ENCODE results near the gene NR4A3. TPM values are rescaled to one million over a fixed set of nuclear protein-coding genes. Genes with fewer than 3 reads are reported as not detected.
A peak's percentile ranks its signal among the peaks of the same experiment; 100 is the strongest.

NR4A3 gene
- total and polyA plus RNA-seq, 10 of the 15 experiments (the other 5 are each of a cell fraction or from before 2014, with no cell fraction given): 0.04 to 2.1 (median 0.64) TPM; not detected in 1

- TF ChIP-seq CEBPB (IDR thresholded peaks at IDR 0.05; ENCODE audit: borderline replicate concordance in 1 of 2, low read depth in 2 of 2, low read length in 2 of 2): no peak
- TF ChIP-seq USF1 (IDR thresholded peaks at IDR 0.05; ENCODE audit: borderline replicate concordance, extremely low read length, insufficient read depth, low read depth, low read length): no peak
- no peak for TF ChIP-seq NBN (IDR thresholded peaks at IDR 0.05)
- TF ChIP-seq SPI1 (IDR thresholded peaks at IDR 0.05; ENCODE audit: borderline replicate concordance, insufficient read depth, low read depth, low read length): no peak
- TF ChIP-seq ZNF384 (IDR thresholded peaks at IDR 0.05; ENCODE audit: borderline replicate concordance, low read depth, low read length): peak; percentile 58; the same call in 1 of the 2 replicates
Measured at GRCh38 chr9:99851500-99851822, 29.8 kb downstream of the NR4A3 start (continued).

- CTCF ChIA-PET: interaction anchor here (0.6 kb wide), 1 partner anchor 10 kb away, joined by 4 read pairs; no protein-coding TSS in a partner anchor
- FAIRE-seq (no peak), ATAC-seq (peak; percentile 61), DNase-seq (ENCODE audit: low read depth, low spot score) (no peak)
- H4K20me1 ChIP-seq (ENCODE audit: control insufficient read depth, insufficient read depth): no peaks in the 10 kb centered on the region
- no peaks in the 10 kb centered on the region for H3K9me3 ChIP-seq (replicated peaks; ENCODE audit: control insufficient read depth, insufficient read depth, low read length)
- WGBS (ENCODE audit: insufficient coverage, insufficient replicate concordance, low lambda C conversion rate, missing lambda C conversion rate): 24% methylated on average over 4 of the region's 4 CpGs
- no peak overlapping the region for H3K27ac ChIP-seq (ENCODE audit: control insufficient read depth, insufficient read depth)
- RAD21 ChIA-PET (ENCODE audit: unreplicated experiment): no interaction called here
- no peaks in the 10 kb centered on the region for H3K79me2 ChIP-seq (ENCODE audit: control insufficient read depth, insufficient read depth, low read length)
- H3K9ac ChIP-seq (ENCODE audit: control insufficient read depth, insufficient read depth, low read length): no peak overlapping the region
- 0 out of 2 replicates have a peak overlapping the region, but pooled peaks have one; percentile 11 for H3K4me2 ChIP-seq (ENCODE audit: control insufficient read depth, insufficient read depth)
- intact Hi-C loops (cut with micrococcal nuclease; ENCODE audit: unreplicated experiment): no loop called here
- no peaks in the 10 kb centered on the region for H3K27me3 ChIP-seq (replicated peaks in 1 of 2; ENCODE audit: control insufficient read depth in 2 of 2, insufficient read depth in 2 of 2, low read length in 1 of 2)
- no TSS peak for BruUV-seq (replicated peaks)
- TF ChIP-seq ZBTB11 (CRISPR knock-in tag; IDR thresholded peaks at IDR 0.05): no peak
- no peak for TF ChIP-seq RCOR1 (conservative IDR thresholded peaks at IDR 0.05; ENCODE audit: low read depth, low read length)
- no peak for TF ChIP-seq TCF7 (IDR thresholded peaks at IDR 0.05; ENCODE audit: borderline replicate concordance)
- no peak for TF ChIP-seq NKRF (conservative IDR thresholded peaks at IDR 0.05)
- TF ChIP-seq RAD51 (IDR thresholded peaks at IDR 0.05): no peak
- no peak; the same call in 1 of the 2 replicates for TF ChIP-seq EED (IDR thresholded peaks at IDR 0.05; ENCODE audit: low read depth)
- no peak for TF ChIP-seq MEF2B (IDR thresholded peaks at IDR 0.05; ENCODE audit: partially characterized antibody, poor library complexity, severe bottlenecking)
- no peak for TF ChIP-seq PAX5 (IDR thresholded peaks at IDR 0.05; ENCODE audit: borderline replicate concordance, low read depth, low read length)
- H3K36me3 ChIP-seq (ENCODE audit: control insufficient read depth in 2 of 2, insufficient read depth in 2 of 2, low read length in 1 of 2): no peaks in the 10 kb centered on the region
- H2AFZ ChIP-seq (ENCODE audit: control insufficient read depth, low read depth, low read length): no peak overlapping the region
- peaks cover 18% of the 10 kb centered on the region for H3K4me1 ChIP-seq (ENCODE audit: control insufficient read depth, insufficient read depth, low read length)
- SMC1A ChIA-PET (ENCODE audit: uncharacterized antibody, unreplicated experiment): no interaction called here
- in situ Hi-C loops (cut with MboI): no loop called here
- POLR2A ChIA-PET: no interaction called here
- no peak overlapping the region for H3K4me3 ChIP-seq
Measured at GRCh38 chr9:99852617-99853016, 30.9 kb downstream of the NR4A3 start.

Data from GM12878 (cell line).